Hypothalamus (tissue), 51 donors: ENCODE measurements around the gene PANK4.

Experiments used
- DNase-seq, 51 donors: peaks; one replicate each; lab custom pipeline; 2025; lab: John Stamatoyannopoulos, UW

The PANK4 gene

GRCh38 chr1:2483026-2483425 lies 43.4 kb downstream of the PANK4 start:
- DNase-seq = no peak

GRCh38 chr1:2482588-2482987 lies 43.8 kb downstream of the PANK4 start:
- no peak for DNase-seq

GRCh38 chr1:2481885-2482284 lies 44.5 kb downstream of the PANK4 start:
- DNase-seq = no peak

GRCh38 chr1:2480986-2481364 lies 45.4 kb downstream of the PANK4 start:
- DNase-seq = no peak

- DNase-seq = no peak
Observed at GRCh38 chr1:2480236-2480985, 46.0 kb downstream of the PANK4 start.

GRCh38 chr1:2479618-2480017 lies 46.8 kb downstream of the PANK4 start:
- no peak for DNase-seq

GRCh38 chr1:2479186-2479585 lies 47.2 kb downstream of the PANK4 start:
- DNase-seq = no peak

- DNase-seq = no peak
Observed at GRCh38 chr1:2477791-2478499, 48.5 kb downstream of the PANK4 start.

- DNase-seq = no peak
Observed at GRCh38 chr1:2477309-2477708, 49.1 kb downstream of the PANK4 start.

- DNase-seq = no peak
Observed at GRCh38 chr1:2476061-2476999, 50.1 kb downstream of the PANK4 start, which contains the start of gene PLCH2. TSS of gene PLCH2 (plus strand) at chr1:2476289. CDS start at chr1:2476589, 300 bp downstream.

GRCh38 chr1:2475571-2475970 lies 50.8 kb downstream of the PANK4 start:
- no peak for DNase-seq

GRCh38 chr1:2474933-2475371 lies 51.4 kb downstream of the PANK4 start:
- no peak for DNase-seq

- no peak for DNase-seq
Observed at GRCh38 chr1:2474104-2474844, 52.1 kb downstream of the PANK4 start.

- DNase-seq = no peak
Observed at GRCh38 chr1:2473198-2473597, 53.2 kb downstream of the PANK4 start.

- DNase-seq = no peak
Observed at GRCh38 chr1:2472561-2473177, 53.7 kb downstream of the PANK4 start.

GRCh38 chr1:2472109-2472508 lies 54.3 kb downstream of the PANK4 start:
- no peak for DNase-seq

- DNase-seq = no peak
Observed at GRCh38 chr1:2471587-2472001, 54.8 kb downstream of the PANK4 start.

- no peak for DNase-seq
Observed at GRCh38 chr1:2471159-2471471, 55.3 kb downstream of the PANK4 start.

GRCh38 chr1:2470290-2471158 lies 55.9 kb downstream of the PANK4 start:
- peak in 2 of 51 donors; percentile 18 to 25 for DNase-seq
